Measurements from ENCODE around the gene CCDC107.

DNA sequence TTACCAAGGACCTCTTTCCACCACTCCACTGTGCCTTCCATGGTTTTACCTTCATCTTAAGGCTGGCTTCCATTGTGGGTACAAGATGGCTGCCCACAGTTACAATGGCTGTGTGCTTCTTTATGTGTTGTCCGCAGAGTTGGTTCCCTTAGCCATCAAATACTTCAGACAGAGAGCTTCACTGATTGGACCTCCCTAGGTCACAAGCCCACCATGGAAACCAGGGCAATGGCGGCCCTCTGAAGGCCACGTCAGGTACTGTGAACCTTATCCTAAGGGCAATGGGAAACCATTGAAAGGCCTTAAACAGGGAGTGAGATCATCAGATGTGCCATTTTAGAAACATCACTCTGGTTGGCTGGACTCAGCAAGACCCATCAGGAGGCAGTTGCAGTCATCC is 9.8 kb downstream of the CCDC107 start:
- TF ChIP-seq POLR2A (IDR thresholded peaks at IDR 0.05; ENCODE audit: low read length) (no peak), GATA1 (IDR thresholded peaks at IDR 0.05; ENCODE audit: low read depth, low read length) (no peak)
